ENCODE measurements around the gene ACADVL. TPM values are rescaled to one million over a fixed set of nuclear protein-coding genes. Genes with fewer than 3 reads are reported as not detected.

ACADVL gene
- total and polyA plus RNA-seq, 12 donors: 807 to 4,806 (median 1,322) TPM

GRCh38 chr17:7215136-7215638 is 4.6 kb upstream of the ACADVL start:
- WGBS, 2 donors: 21 to 25% methylated on average over 9 of the region's 9 CpGs
- H3K9me3 ChIP-seq: no peaks in the 10 kb centered on the region
- TF ChIP-seq CTCF (IDR thresholded peaks at IDR 0.05): no peak
- peaks cover 17 to 62% (median 53%) of the 10 kb centered on the region in 9 donors for H3K4me1 ChIP-seq
- ATAC-seq (no peak), DNase-seq (no peak)
- no peaks in the 10 kb centered on the region for H3K27me3 ChIP-seq
- H3K36me3 ChIP-seq: no peaks in the 10 kb centered on the region
- intact Hi-C loops (cut with DNase I): loop anchor here in 2 of 10 donors (2.0 kb wide), 2 partner anchors 24 to 38 kb away; partner anchors contain the start of genes ELP5 (in 1 of the 2) and PHF23 (in 1 of the 2)
- peak overlapping the region in 9 of 10 donors; percentile 53 to 98 (median 68) for H3K27ac ChIP-seq
- H3K4me3 ChIP-seq: peak overlapping the region in 8 of 10 donors; percentile 45 to 71 (median 62)

GRCh38 chr17:7215652-7216180 is 4.0 kb upstream of the ACADVL start:
- DNase-seq: no peak
- H3K4me1 ChIP-seq: peaks cover 17 to 67% (median 58%) of the 10 kb centered on the region in 9 donors

GRCh38 chr17:7216242-7217112 is 3.3 kb upstream of the ACADVL start:
- no peak for DNase-seq
- Histone ChIP-seq H3K36me3 (peaks cover 0 to 8% (median 0%) of the 10 kb centered on the region in 9 donors), H3K4me3 (peak overlapping the region; percentile 29 to 60 (median 52)), H3K27me3 (no peaks in the 10 kb centered on the region), H3K9me3 (no peaks in the 10 kb centered on the region), H3K27ac (peak overlapping the region in 9 of 10 donors; percentile 36 to 98 (median 74)), H3K4me1 (peaks cover 19 to 75% (median 65%) of the 10 kb centered on the region in 9 donors)
- 36% methylated on average over 7 of the region's 7 CpGs for WGBS, 2 donors
- TF ChIP-seq CTCF (IDR thresholded peaks at IDR 0.05): no peak
- no peak for ATAC-seq
- intact Hi-C loops (cut with DNase I): no loop called here

More at GRCh38 chr17:7215652-7216180, 4.0 kb upstream of the ACADVL start:
- Histone ChIP-seq H3K36me3 (peaks cover 0 to under 1% (median 0%) of the 10 kb centered on the region in 9 donors), H3K27ac (peak overlapping the region in 8 of 10 donors; percentile 53 to 98 (median 70)), H3K4me3 (peak overlapping the region in 6 of 10 donors; percentile 59 to 71 (median 62)), H3K9me3 (no peaks in the 10 kb centered on the region), H3K27me3 (no peaks in the 10 kb centered on the region)
- 15 to 23% methylated on average over 9 to 10 of the region's 10 CpGs for WGBS, 2 donors
- no peak for ATAC-seq
- no peak for TF ChIP-seq CTCF (IDR thresholded peaks at IDR 0.05)
- intact Hi-C loops (cut with DNase I): loop anchor here in 2 of 10 donors (2.0 kb wide), 2 partner anchors 23 to 37 kb away; partner anchors contain the start of genes ELP5 (in 1 of the 2) and PHF23 (in 1 of the 2)
